Stimulated activated naive CD8-positive, alpha-beta T cell treated with anti-CD3 and anti-CD28 coated beads, Interleukin-15, amount 100 ng/mL, for 72 hours (primary cell): ENCODE results near the gene SLC9A3.
"Not testable (repeated sequence)": the region's sequence is repeated elsewhere in the genome, so short reads cannot be mapped to it uniquely, and the experiment has no call there.

Experiments used
- ATAC-seq: fragments of 150-1000 bp; cut with Tn5 transposase; 2 replicates; pipeline ENCODE4 v1.10.0; 2021; ENCODE audit warnings: mild to moderate bottlenecking, moderate library complexity
- DNase-seq, 2 donors: peaks; one replicate each; pipeline ENCODE4 v3.0.0; 2021 to 2022
- H3K27ac Mint-ChIP-seq, 2 donors: one replicate each; pipeline ENCODE4 v1.8.0; 2022; ENCODE audit warnings: mild to moderate bottlenecking in 2 of 2, mixed read lengths in 2 of 2, moderate library complexity in 2 of 2
- H3K27me3 Mint-ChIP-seq: one replicate; pipeline ENCODE4 v1.8.0; 2022; ENCODE audit warnings: mixed read lengths
- H3K4me1 Mint-ChIP-seq: one replicate; pipeline ENCODE4 v1.8.0; 2022; ENCODE audit warnings: mild to moderate bottlenecking, mixed read lengths
- H3K4me3 Mint-ChIP-seq, 2 donors: one replicate each; pipeline ENCODE4 v1.8.0; 2022; ENCODE audit warnings: mild to moderate bottlenecking in 2 of 2, mixed read lengths in 2 of 2, moderate library complexity in 1 of 2
- H3K9me3 Mint-ChIP-seq, 2 donors: one replicate each; pipeline ENCODE4 v1.8.0; 2022; ENCODE audit warnings: mixed read lengths in 2 of 2

The SLC9A3 gene

DNA sequence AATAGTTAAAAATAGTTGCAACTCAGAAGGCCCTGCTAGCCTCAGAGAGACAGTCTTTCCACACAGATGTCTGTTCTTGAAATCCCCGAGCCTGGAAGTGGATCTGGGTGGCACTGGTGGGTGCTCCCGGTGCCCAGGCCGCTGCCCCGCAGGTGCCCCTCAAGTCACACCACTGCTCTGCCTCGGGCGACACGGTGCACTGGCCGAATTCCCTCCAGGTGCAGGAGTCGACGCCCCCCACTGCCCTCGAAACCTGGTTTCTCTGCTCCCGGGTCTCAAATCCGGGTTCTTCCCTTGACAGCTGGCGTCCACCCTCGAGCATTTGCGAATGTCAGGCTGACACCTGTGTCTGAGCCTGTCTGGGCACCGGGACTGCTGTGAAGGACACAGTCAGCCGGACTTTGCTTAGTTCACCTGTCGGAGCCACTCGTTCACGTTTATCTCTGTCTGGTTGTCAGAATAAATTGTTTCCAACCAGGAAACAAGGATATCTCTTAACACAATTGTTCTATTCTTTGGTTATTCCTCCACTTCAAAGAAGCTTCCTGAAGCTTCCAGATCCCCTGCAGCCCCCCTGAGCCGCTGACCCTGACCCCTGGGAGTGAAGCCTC is 27.1 kb downstream of the SLC9A3 start:
- ATAC-seq (no peak), DNase-seq (no peak)
- H3K4me1 Mint-ChIP-seq = peaks cover 4% of the 10 kb centered on the region
- no peak overlapping the region for H3K27ac Mint-ChIP-seq
- H3K4me3 Mint-ChIP-seq = no peak overlapping the region
- peaks cover 34% of the 10 kb centered on the region for H3K27me3 Mint-ChIP-seq
- no peaks in the 10 kb centered on the region for H3K9me3 Mint-ChIP-seq

GRCh38 chr5:496028-496427 is 28.2 kb downstream of the SLC9A3 start:
- no peak overlapping the region for H3K27ac Mint-ChIP-seq
- H3K4me1 Mint-ChIP-seq = no peaks in the 10 kb centered on the region
- DNase-seq (no peak), ATAC-seq (no peak)
- H3K4me3 Mint-ChIP-seq = no peak overlapping the region
- H3K9me3 Mint-ChIP-seq = no peaks in the 10 kb centered on the region
- peaks cover 29% of the 10 kb centered on the region for H3K27me3 Mint-ChIP-seq

GRCh38 chr5:494667-495255 is 29.5 kb downstream of the SLC9A3 start:
- ATAC-seq = no peak
- H3K27me3 Mint-ChIP-seq = peaks cover 16% of the 10 kb centered on the region
- no peaks in the 10 kb centered on the region for H3K9me3 Mint-ChIP-seq
- no peak overlapping the region for H3K27ac Mint-ChIP-seq
- DNase-seq = no peak
- H3K4me1 Mint-ChIP-seq = no peaks in the 10 kb centered on the region
- no peak overlapping the region for H3K4me3 Mint-ChIP-seq

DNA sequence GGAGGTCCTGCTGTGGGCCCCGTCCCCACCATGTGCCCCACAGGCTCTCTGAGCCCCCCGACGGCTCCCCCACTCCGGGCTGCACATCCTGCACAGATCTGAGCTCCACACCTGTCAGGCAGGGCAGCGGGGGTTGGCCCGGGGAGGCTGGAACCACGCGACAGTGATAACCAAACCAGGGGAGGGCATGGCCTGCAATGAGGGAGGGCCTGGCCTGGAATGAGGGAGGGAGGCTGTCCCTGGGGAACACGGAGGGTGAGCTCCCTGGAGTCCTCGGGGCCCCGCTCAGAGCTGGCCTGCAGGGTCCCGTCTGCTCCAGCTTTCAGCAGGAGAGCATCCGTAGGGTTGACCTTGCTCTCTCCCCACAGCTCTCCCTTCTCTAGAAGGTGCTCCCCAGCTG is 30.5 kb downstream of the SLC9A3 start:
- H3K4me1 Mint-ChIP-seq = no peaks in the 10 kb centered on the region
- DNase-seq (no peak), ATAC-seq (peak; percentile 6)
- no peak overlapping the region for H3K27ac Mint-ChIP-seq
- H3K4me3 Mint-ChIP-seq = no peak overlapping the region
- H3K9me3 Mint-ChIP-seq = no peaks in the 10 kb centered on the region
- peaks cover 11% of the 10 kb centered on the region for H3K27me3 Mint-ChIP-seq

DNA sequence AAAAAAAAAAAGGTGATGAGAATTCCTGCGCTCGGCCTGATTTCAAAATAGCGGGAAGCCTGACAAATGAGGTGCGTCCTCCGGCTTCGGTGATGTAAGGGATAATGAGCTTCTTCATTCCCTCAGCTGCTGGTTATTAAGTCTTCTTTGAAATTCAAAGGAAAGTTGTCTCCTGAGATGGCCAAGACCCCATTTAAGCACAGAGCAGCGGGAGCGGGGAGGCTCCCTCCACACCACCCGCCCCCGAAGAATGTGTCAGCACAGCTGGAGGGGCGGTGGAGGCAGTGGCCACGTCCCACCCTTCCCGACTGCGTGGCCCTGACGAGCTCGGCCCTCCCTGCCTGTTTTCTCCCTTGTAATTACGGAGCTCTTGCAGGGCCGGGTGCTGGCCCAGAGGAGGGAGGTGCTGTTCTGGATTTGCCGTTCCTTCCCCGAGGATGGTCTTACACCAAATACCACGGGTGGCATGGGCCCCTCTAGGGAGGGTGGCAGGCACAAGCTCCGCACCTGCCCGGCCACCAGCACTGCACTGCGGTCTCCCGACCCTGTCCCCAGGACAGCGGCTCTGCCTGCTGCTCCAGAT is 31.0 kb downstream of the SLC9A3 start:
- no peak overlapping the region for H3K4me3 Mint-ChIP-seq
- ATAC-seq (no peak), DNase-seq (no peak)
- H3K27ac Mint-ChIP-seq = no peak overlapping the region
- no peaks in the 10 kb centered on the region for H3K4me1 Mint-ChIP-seq
- H3K27me3 Mint-ChIP-seq = peaks cover 5% of the 10 kb centered on the region
- H3K9me3 Mint-ChIP-seq = no peaks in the 10 kb centered on the region

DNA sequence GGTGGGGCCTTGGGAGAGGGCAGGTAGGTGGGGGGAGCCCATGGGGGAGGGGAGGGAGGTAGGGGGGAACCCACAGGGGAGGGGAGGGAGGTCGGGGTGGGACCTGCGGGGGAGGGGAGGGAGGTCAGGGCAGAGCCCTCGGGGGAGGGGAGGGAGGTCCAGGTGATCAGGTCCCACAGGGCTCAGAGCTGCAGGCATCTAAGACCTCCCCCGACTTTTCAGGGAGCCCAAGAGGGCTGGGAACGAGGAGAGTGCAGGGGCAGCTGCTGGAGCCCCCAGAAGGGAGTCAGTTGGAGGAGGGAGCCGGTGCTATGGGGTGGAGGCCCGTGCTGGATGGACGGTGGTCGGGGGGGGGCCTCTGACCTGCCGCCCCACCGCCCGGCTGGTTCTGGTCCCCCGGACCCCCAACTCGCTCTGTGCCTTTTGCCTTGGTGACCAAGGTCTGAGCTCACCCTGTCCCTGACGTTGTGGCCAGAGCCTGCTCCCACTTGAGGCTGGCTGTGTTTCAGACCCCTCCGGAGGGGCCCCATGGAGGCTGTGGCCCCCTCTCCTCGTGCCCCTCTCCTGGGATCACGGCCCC is 31.8 kb downstream of the SLC9A3 start:
- ATAC-seq (peak; percentile 24), DNase-seq (no peak)
- no peaks in the 10 kb centered on the region for H3K27me3 Mint-ChIP-seq
- H3K4me3 Mint-ChIP-seq = no peak overlapping the region
- no peaks in the 10 kb centered on the region for H3K9me3 Mint-ChIP-seq
- no peak overlapping the region for H3K27ac Mint-ChIP-seq
- no peaks in the 10 kb centered on the region for H3K4me1 Mint-ChIP-seq

DNA sequence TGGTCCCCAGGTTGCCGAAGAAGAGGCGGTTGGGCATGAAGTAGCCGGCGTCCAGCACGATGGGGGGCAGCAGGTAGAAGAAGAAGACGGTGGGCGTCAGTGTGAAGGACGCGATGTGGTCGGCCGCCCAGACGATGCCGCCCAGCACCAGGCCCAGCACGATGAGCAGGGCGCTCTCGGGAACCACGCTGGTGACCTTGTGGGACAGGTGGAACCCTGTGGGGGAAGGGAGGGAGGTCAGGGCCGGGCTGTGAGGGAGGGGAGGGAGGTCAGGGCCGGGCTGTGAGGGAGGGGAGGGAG is 32.4 kb downstream of the SLC9A3 start:
- Mint-ChIP-seq H3K4me1 (no peaks in the 10 kb centered on the region), H3K27ac (no peak overlapping the region), H3K27me3 (no peaks in the 10 kb centered on the region), H3K9me3 (no peaks in the 10 kb centered on the region), H3K4me3 (no peak overlapping the region)
- no peak for DNase-seq
- ATAC-seq = no peak

- Mint-ChIP-seq H3K27ac (no peak overlapping the region), H3K27me3 (no peaks in the 10 kb centered on the region), H3K4me3 (no peak overlapping the region), H3K9me3 (no peaks in the 10 kb centered on the region), H3K4me1 (peaks cover 4% of the 10 kb centered on the region)
- no peak for DNase-seq
- ATAC-seq = no peak
Observed at GRCh38 chr5:491119-491855, 33.0 kb downstream of the SLC9A3 start.

- ATAC-seq (no peak), DNase-seq (no peak)
- peaks cover 12% of the 10 kb centered on the region for H3K4me1 Mint-ChIP-seq
- no peak overlapping the region for H3K4me3 Mint-ChIP-seq
- H3K27ac Mint-ChIP-seq = no peak overlapping the region
- H3K27me3 Mint-ChIP-seq = peaks cover 2% of the 10 kb centered on the region
- no peaks in the 10 kb centered on the region for H3K9me3 Mint-ChIP-seq
Observed at GRCh38 chr5:490116-491106, 33.8 kb downstream of the SLC9A3 start.

DNA sequence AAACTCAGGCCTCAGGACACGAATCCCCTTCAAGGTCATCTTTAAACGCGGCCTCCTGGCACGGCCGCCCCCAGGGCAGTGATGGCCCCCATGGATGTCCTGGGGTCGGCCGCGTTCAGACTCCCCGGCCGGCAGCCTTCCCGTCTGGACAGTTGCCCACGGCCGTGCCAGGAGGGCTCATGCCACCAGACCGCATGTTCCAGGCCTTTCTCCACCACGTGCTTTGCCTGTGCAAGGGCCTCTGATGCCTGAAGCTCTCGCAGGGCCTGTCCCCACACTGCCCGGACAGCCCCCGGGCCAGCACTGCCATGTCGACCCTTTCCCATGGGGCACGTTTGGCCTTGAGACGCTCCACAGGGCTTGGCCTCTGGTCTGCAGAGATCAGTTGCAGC is 34.6 kb downstream of the SLC9A3 start:
- Mint-ChIP-seq H3K27me3 (peaks cover 9% of the 10 kb centered on the region), H3K27ac (no peak overlapping the region), H3K4me3 (no peak overlapping the region), H3K4me1 (peaks cover 20% of the 10 kb centered on the region), H3K9me3 (no peaks in the 10 kb centered on the region)
- ATAC-seq (no peak), DNase-seq (no peak)

- Mint-ChIP-seq H3K27me3 (peaks cover 10% of the 10 kb centered on the region), H3K4me1 (peaks cover 20% of the 10 kb centered on the region), H3K4me3 (no peak overlapping the region), H3K9me3 (no peaks in the 10 kb centered on the region), H3K27ac (no peak overlapping the region)
- ATAC-seq (peak; percentile 13), DNase-seq (no peak)
Observed at GRCh38 chr5:488744-489688, 35.2 kb downstream of the SLC9A3 start.

DNA sequence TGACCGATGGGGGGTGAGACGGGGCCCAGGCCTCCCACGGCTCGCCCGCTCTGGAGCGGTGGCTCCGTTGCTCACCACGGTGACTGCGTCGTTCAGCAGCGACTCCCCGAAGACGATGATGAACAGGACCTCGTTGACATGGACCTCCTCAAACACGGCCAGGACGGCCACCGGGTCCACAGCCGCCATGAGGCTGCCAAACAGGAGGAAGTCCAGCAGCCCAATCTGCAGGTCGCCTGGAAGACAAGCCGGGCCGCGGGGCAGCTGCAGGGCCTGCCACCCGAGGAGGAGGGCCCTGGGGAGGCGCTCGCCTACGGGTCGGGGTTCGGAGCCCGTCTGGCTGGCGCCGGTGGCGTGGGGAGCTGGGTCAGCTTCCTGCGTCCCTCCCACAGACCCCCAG is 36.0 kb downstream of the SLC9A3 start:
- Mint-ChIP-seq H3K4me3 (no peak overlapping the region), H3K27ac (no peak overlapping the region), H3K9me3 (no peaks in the 10 kb centered on the region), H3K4me1 (peaks cover 20% of the 10 kb centered on the region), H3K27me3 (peaks cover 10% of the 10 kb centered on the region)
- DNase-seq = no peak
- no peak for ATAC-seq

DNA sequence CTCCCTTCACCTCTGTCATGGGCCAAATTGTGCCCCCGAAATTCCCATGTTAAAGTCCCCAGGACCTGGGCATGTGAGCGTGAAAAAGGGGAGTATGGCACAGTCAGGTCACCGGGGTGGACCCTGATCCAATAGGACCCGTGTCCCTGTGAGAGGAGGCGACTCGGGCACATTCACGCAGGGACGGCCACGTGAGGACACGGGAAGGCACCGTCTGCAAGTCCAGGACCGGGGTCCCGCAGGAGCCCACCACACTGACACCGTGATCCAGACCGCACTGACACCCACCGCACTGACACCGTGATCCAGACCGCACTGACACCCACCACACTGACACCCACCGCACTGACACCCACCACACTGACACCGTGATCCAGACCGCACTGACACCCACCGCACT is 37.7 kb downstream of the SLC9A3 start:
- H3K27me3 Mint-ChIP-seq = peaks cover 12% of the 10 kb centered on the region
- DNase-seq, ATAC-seq, H3K9me3 Mint-ChIP-seq, H3K27ac Mint-ChIP-seq: not testable (repeated sequence)
- peaks cover 20% of the 10 kb centered on the region for H3K4me1 Mint-ChIP-seq
- peak overlapping the region in 1 of 2 donors; percentile 33 for H3K4me3 Mint-ChIP-seq

DNA sequence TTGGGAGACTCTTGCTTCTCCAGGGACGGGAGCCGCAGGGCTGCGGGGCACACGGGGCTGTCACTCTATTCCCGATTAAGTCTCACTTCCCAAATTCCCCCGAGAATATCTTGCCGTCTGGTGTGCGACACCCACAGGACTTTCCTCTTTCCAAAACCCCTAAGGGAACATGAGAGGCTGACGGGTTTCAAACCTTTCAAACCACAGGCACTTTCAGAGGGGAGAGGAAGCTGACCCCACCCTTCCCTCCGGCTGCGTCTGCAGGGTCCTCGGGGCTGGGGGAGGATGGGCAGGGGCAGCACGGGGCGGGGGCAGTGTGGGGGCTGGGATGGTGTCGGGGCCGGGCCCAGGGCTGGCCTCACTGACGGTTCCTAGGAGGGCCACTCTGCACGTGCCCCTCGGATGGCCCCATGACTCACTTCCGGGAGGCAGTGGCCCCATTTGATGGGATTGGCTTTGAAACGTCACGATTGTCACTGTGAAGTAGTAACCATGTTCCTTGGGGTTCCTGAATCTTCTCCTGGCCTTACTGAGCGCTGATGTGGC is 38.2 kb downstream of the SLC9A3 start:
- DNase-seq = no peak
- ATAC-seq = no peak
- H3K27me3 Mint-ChIP-seq = peaks cover 18% of the 10 kb centered on the region
- H3K4me1 Mint-ChIP-seq = peaks cover 20% of the 10 kb centered on the region
- H3K4me3 Mint-ChIP-seq = peak overlapping the region in 1 of 2 donors; percentile 33
- no peak overlapping the region for H3K27ac Mint-ChIP-seq
- no peaks in the 10 kb centered on the region for H3K9me3 Mint-ChIP-seq
